ENCODE results near the gene LRTM2.

LRTM2 gene

DNA sequence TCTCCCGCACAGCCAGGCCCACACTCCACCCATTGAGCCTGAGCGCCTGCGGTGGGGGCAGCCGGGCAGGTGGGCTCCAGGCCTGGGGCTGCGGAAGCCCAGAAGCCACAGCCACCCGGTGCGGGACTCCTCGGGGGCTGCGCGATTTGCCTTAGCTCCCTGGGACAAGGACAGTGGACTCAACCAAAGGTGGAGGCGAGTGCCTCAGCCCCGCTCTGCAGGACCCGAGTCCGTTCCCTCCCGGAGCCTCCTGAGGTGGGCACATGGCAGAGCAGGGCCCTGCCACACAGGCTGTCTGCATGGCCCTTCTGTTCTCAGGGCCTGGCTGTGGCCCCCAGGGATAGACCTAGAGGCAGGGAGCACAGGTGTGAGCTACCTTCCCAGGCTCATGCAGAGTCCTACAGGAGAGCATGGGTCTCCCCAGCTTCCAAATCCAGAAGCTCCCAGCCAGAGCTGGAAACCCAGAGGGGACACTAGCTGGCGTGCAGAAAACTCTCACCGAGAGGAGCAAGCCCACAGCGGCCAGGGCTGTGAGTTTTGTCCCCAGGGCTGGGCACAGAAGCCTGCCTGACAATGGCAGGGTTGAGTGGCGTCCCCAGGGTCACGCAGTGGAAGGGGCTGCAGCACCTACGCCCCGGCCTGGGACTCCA is 22.2 kb upstream of the LRTM2 start:
- DNase-seq (ENCODE audit: low spot score) = no peak

DNA sequence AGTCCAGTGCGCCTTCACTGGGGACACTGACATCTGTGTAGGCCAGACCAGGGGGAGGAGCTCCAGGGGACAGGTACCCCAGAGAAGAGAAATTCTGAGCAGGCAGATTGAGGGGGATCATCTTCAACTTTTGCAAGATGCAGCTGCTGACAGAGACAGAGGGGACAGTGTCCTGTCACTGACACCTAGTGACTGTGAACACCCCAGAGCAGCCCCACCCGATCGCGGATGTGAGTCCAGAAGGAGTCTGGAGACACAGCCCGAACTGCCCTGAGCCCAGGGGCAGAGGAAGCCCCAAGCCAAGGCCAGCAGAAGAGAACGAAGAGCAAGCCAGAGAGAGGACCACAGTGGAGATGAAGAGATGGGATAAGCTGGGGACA is 21.7 kb upstream of the LRTM2 start:
- DNase-seq (ENCODE audit: low spot score) = no peak

DNA sequence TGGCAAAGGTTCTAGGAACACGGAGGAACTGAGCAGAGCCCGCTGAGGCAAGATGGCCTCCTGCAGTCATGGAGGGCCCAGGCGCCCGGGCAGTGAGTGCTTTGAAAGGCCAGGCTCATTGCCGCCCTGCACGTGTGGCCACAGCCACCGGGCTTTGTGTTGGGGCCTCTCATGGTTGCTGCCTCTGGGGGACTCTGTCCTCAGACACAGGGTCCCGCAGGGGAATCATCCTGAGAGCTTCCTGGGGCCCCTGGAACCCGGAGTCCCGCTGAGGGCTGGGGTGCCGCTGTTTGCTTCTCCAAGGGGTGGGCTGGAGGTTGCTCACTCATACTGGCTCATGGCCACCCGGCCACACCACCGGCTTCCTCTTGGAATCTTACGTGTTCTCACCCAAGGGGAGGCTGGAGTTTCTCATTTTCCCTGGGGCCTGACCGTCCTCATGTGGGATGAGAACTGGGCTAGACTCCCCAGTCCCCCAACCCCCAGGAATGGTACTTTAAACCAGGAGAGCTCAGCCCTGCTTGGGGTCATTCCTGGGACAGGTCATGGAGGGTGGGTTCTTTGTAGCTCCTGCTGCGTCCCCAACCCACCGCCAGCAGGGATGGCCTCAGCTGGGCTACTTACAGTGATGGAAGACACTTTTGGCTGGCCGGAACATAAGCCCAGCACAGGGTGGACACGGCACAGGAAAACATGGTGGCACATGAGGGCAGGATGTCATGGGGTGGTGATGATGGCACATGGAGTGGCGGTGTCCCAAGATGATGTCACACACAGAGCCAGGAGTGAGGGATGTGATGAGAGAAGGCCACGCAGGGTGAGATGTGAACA is 21.1 kb upstream of the LRTM2 start:
- DNase-seq (ENCODE audit: low spot score) = no peak

GRCh38 chr12:1799882-1800400 is 20.4 kb upstream of the LRTM2 start:
- DNase-seq (ENCODE audit: low spot score) = no peak

GRCh38 chr12:1800401-1801302 is 19.7 kb upstream of the LRTM2 start:
- peak; percentile 68 for DNase-seq (ENCODE audit: low spot score)

- no peak for DNase-seq (ENCODE audit: low spot score)
Observed at GRCh38 chr12:1801303-1801975, 18.9 kb upstream of the LRTM2 start.

- DNase-seq (ENCODE audit: low spot score) = no peak
Observed at GRCh38 chr12:1803736-1804135, 16.6 kb upstream of the LRTM2 start.

- DNase-seq (ENCODE audit: low spot score) = peak; percentile 93
Observed at GRCh38 chr12:1804545-1805332, 15.6 kb upstream of the LRTM2 start.

DNA sequence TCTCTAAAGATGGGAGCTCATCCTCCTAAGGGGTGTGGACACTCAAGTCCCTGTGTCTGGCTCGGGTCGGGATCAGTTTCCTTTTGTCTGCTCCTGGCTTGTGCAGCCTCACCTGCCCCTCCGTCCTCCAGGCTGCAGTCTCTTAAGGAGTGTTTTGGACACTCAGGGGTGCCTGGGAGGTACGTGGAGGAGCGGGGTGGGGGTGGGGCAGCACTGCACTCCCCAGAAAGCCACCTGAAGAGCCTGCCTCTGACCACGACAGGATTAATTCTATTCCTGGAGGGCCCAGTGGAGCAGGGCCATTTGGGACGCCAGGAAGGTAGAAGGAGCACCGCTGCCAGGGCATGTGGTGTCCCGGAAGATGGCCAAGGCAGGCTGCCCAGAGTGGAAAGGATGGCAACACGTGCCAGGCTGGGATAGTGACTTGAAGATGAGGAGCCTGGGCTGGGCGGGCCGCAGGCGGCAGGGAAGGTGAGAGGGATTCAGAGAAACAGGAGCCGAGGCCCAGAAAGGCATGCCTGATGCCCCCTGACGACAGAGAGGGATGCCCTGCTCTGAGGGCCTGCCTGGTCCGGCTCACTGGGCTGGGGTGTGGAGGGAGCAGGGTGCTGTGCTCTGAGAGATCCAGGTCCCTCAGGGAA is 14.8 kb upstream of the LRTM2 start:
- DNase-seq (ENCODE audit: low spot score) = no peak

DNA sequence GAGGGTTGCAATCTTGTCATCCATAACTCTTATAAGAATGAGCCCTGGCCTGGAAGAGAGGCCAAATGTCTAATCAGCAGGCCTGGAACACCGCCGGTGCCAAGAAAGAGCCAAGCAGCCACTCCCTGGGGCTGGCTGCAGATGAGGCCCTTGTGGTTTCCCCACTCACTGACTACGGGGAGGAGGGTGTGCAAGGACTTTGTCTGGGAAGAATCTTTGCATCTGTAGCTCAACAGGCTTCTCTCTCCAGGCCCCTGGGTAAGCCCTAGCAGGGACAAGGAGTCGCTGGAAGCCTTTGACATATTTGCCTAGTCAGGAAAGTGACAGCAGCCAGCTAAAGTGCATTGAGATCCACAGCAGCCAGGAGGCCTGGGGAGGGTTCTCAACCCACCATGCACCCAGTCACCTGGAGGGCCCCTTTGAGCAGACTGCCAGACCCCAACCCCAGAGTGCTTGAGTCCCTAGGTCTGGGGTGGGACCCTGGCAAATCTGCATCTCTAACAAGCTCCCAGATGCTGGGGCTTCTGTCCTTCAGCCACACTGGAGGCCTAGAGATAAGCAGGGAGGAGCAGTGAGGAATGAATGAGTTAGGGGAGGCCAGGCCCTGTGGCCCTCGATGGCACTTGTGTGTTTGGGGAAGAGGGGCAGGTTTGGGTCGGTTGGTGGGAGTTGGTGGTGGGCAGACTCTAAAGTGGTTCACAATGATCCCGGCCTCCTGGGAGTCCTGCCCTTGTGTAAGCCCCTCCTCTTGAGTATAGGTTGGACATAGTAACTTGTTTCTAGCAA is 13.9 kb upstream of the LRTM2 start:
- DNase-seq (ENCODE audit: low spot score) = no peak

DNA sequence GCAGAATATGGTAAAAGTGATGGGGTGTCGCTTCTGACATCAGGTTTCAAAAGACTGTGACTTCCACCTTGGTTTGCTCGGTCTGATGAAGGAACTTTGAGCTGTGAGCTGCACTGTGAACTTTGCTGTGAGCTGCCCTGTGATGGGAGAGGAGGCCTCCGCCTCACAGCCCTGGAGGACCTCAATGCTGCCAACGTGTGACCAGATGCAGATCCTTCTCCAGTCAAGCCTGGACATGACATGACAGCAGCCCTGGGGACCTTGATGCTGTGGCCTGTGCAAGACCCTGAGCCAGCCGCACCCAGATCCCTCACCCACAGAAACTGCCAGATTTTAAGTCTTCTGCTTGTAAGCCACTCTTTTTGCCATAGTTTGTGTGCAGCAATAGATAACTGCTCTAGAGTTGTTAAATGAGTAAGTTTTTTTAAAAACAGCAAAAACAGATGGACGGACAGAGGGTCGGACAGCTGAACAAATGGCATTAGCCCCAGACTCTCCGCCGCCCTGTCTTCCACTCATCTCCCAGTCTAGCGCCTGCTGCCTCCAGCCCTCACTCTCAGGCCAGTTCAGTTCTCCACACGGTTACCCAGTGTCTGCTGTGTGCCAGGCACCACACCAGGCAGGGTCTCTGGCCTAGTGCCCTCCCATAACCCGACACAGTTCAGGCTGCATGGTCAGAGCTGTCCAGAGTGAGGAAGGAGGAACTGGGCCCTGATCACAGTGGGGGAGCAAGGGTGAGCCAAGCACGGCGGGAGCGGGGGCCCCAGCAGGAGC is 13.1 kb upstream of the LRTM2 start:
- DNase-seq (ENCODE audit: low spot score) = no peak

DNA sequence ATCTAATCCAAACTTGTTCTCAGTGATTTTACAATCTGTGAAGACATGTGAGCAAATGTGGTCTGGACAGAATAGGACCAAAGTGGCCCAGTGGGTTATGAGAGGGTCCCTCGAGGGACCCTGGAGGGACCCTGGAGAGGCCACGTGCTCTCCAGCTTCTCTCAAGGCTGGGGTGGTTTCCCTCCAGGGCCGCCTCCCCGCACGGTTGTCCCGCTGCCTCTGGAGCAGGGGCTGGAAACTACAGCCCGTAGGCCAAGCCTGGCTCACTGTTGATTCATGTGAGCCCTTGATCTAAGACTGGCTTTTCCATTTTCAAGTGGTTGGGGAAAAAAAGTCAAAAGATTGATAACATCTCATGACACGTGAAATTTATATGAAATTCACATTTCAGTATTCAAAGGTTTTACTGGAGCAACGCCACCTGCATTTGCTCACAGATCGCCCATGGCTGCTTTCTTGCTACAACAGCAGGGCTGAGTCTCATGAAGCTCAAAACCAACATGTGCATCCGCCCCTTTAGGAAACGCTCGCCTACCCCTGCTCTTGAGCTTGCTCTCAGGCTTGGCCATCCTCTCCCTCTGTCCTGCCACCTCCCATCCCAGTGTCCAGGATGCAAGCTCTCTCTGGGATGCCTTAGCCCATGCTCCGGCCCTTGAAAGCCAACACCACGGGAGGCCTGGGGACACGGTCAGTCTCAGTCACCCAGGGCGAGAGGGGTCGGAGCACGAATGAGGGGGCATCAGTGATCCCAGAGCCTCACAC is 12.1 kb upstream of the LRTM2 start:
- no peak for DNase-seq (ENCODE audit: low spot score)

DNA sequence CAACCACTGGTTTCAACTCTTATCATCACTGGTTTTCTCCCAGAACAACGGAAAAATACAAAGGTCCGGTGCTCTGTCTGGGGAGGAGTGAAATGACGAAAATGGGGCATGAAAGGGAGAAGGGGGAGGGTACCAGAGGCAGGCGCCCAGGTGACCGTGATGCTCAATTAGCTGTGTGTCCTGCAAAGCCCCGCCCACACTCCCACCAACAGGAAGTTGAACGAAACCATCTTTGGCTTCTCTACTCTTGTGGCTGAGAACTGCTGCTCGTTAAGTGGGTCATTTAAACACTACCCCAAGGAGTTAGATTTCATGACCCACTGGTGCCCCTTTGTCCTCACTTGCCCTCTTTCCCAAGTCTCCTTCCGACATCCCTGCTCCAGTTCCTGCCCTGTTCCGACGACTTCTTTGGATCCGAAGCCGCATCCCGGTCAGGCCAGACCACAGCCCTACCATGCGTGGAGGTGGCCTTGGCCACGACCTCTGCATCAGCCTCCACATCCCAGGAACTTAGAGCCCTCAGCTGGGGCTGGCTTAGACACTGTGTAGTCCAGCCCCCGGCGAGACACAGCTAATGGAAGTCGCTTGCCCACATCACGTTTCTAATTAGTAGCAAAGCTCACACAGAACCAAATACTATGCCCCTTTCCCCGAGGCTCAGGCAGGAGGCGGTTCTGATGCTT is 11.4 kb upstream of the LRTM2 start:
- DNase-seq (ENCODE audit: low spot score) = no peak

- DNase-seq (ENCODE audit: low spot score) = no peak
Observed at GRCh38 chr12:1809591-1810190, 10.7 kb upstream of the LRTM2 start.

DNA sequence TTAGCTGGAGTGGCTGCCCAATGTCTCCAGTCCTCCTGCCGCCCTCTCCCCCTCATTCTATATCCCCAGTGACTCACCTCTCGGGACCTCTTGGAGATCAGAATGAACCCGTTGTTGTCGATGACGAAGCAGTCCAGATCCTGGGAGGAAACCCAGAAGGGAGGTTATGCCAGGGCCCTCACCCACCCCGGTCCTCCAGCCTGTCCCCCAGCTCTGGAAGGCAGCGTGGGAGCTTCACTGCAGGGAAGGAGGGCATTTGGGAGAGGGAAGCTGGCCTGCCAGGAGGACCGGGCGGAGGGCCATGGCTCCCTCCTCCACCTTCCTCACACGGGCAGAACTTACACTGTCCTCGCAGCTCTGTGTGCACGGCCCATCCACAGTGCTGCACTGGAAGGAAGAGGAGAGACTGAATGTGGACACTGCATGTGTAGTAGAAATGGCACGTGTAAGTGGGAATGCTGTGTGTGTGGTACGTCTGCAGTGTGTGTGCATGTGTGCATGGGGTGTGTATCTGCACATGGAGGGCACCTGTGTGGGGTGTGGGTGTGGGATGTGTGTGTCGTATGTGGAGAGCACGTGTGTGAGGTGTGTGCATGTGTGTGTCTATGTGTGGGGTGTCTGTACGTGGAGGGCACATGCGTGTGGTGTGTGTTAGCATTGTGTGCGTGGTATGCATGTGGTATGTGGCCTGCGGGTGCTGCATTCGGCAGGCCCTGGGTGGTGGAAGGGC is 10.0 kb upstream of the LRTM2 start:
- DNase-seq (ENCODE audit: low spot score) = no peak

DNA sequence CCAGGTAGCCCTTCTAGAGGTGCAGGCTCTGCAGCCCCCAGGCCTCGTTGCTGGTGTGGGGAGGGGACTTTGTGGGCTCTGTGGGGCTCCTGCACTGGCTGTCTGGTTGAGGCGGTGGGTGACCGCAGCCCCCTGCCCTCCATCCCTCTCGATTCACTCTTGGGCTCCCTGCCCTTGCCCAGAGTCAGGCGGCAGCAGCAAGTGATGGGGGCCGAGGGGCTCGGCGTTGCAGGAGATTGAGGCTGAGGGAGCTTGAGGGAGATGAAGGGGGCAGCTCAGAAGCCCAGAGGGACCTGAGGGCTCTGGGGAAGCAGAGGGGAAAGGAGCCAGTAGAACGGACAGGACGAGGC is 9.5 kb upstream of the LRTM2 start:
- DNase-seq (ENCODE audit: low spot score) = no peak

Data from NAMALWA (cell line).